Measurements from ENCODE around the gene TNFSF12.

Gene TNFSF12

DNA sequence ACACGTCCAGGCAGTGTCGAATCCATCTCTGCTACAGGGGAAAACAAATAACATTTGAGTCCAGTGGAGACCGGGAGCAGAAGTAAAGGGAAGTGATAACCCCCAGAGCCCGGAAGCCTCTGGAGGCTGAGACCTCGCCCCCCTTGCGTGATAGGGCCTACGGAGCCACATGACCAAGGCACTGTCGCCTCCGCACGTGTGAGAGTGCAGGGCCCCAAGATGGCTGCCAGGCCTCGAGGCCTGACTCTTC, 23.4 kb downstream of the TNFSF12 start:
- DNase-seq = no peak

DNA sequence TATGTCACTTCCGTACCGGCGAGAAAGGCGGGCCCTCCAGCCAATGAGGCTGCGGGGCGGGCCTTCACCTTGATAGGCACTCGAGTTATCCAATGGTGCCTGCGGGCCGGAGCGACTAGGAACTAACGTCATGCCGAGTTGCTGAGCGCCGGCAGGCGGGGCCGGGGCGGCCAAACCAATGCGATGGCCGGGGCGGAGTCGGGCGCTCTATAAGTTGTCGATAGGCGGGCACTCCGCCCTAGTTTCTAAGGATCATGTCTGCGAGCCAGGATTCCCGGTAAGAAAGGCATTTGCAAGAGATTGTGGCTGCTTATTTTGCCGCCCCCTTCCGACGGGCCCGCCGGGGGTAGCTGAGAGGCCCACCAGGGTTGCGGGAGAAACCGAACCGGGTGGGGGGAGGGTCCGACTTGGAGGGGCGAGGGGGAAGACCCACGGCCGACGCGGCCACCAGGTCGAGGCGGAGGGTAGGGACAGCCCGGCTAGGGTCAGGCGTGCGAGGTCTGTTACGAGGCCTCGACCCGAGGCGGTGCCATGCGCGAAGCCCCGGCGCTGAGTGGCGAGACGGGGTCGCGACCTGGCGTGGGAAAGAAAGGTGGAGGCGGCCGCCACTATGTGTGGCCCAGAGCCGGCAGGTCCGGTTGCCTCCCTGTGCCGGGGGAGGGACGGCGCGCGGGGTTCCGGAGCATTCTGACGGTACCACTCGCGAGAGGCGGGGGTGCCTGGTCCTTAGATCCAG, 23.9 kb downstream of the TNFSF12 start:
- peak; percentile 97 for DNase-seq

DNA sequence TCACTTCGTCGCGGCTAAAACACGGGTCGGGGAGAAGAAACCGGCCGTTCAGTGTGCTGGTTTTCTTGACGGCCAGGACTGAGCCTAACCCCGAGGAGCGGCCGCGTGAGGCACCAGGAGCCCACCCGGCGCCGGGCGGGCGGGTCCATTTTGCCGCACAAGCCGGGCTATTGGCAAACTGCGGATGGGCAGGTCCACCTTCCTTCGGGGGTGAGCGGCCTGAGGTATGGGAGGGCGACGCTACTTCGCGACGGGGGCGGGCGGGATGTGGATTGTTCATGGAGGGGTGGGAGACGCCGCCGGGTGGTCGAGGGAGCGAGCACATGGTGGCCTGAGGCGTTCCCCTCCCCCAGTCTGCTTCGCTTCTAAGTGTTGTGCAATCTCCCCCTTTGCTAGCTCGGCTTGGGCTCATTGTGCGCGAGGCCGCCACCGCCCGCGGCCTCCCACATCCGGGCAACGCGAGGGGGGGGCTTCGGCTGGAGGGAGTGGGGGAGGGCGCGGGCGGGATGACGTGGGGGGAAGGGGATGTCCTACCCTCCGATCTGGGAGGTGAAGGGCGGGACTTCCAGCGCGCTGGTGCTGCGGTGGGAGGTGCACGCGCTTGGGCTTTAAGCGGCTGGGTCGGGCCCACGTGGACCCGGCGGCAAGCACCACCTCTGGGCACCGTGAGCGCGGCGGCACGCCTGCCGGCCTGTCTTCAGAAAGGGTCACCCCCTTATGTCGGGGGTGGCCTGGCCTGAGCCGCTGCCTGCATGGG, 24.6 kb downstream of the TNFSF12 start:
- peak; percentile 85 for DNase-seq

DNA sequence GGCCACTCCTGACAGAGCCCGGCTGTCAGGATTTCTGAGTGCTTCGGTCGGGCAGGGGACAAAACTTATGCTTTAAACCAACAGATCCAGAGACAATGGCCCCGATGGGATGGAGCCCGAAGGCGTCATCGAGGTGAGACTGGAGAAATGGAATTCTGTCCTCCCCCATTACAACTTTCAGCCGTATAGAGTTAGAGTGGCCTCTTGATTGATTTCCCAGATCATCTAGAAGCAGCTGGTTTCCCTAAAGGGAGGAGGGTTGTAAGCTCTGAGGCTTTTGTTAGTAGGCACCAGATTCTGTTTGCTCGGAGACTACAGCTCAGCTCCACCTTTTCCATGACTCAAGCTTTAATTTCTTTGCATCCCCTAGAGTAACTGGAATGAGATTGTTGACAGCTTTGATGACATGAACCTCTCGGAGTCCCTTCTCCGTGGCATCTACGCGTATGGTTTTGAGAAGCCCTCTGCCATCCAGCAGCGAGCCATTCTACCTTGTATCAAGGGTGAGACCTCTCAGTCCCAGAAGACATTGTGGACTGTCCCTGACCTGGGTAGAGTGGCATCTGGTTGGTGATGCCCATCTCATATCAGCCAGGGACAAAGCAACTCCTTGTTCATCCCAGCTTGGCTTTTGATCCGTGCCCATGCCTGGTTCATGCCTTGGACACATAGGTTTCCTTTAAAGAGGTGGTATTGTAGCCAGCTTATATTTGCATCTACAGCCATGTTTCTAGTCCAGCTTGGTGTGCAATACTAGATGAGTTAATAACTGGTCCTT, 25.5 kb downstream of the TNFSF12 start:
- no peak for DNase-seq

DNA sequence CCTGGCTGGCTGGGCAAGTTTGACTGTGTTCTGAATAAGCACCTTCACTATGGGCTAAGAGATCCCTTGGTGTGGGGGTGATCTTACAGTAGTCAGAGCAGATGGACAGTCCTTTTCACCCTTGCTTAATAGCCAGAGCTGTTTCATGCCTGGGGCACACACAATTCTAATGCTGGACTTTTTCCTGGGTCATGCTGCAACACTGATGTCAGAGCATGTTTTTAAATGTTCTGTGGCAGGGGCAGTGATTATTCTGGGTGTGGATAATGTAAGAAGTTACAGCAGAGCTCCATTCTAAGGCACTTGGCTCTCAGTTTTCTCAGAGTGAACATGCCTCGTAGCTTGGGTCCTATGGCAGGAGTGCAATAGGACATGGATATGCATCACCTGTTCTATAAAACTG, 26.6 kb downstream of the TNFSF12 start:
- no peak for DNase-seq

DNA sequence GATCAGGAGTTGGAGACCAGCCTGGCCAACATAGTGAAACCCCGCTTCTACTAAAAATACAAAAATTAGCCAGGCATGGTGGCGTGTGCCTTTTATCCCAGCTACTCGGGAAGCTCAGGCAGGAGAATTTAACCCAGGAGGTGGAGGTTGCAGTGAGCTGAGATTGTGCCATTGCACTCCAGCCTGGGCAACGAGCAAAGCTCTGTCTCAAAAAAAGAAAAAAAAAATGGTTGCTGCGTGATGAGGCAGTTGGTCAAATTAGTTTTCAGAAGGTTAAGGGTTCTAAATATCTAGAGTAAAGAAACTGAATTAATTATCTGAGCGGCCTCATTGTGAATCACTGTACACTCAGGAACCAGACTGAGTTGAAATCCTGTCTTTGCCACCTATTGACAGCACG, 27.1 kb downstream of the TNFSF12 start:
- DNase-seq = no peak

DNA sequence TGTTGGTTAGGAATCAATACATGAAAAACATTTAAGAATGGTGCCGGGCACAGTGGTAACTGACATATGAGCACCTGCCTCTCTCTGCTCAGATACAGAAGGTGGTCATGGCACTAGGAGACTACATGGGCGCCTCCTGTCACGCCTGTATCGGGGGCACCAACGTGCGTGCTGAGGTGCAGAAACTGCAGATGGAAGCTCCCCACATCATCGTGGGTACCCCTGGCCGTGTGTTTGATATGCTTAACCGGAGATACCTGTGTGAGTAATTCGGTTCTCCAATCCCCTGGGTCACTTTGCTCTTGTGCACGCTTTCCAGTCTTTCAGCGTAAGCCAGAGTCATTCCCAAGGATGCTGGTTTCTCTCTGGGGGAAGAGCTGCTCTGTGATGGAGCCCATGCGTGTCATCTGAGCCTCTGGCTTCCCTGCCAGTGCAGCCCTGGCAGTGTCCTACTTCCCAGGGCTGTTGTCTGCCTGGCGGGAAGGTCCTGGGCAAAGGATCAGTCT, 27.6 kb downstream of the TNFSF12 start:
- DNase-seq = no peak

DNA sequence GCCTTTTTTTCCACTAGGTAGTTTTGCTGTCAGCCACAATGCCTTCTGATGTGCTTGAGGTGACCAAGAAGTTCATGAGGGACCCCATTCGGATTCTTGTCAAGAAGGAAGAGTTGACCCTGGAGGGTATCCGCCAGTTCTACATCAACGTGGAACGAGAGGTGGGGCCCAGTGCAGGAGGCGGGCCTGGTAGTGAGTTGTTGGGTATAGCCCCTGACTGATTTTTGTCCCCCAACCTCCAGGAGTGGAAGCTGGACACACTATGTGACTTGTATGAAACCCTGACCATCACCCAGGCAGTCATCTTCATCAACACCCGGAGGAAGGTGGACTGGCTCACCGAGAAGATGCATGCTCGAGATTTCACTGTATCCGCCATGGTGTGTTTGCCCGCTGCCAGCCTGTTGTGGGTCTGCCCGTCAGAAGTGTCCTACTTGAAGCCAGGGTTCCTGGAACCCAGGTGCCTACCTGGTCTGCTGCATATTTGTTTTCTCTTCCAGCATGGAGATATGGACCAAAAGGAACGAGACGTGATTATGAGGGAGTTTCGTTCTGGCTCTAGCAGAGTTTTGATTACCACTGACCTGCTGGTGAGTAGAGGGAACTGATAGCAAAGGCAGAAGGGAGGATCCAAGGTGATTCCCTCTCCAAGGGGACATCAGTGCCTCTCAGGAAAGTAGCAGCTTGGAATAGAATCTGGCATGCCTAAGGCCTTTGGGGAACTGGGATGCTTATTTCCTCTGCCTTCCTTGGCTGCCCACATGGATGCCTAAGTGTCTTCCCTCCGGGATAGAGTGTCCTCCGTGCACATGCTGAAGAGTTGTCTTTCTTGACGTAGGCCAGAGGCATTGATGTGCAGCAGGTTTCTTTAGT, 28.7 kb downstream of the TNFSF12 start:
- DNase-seq = no peak

DNA sequence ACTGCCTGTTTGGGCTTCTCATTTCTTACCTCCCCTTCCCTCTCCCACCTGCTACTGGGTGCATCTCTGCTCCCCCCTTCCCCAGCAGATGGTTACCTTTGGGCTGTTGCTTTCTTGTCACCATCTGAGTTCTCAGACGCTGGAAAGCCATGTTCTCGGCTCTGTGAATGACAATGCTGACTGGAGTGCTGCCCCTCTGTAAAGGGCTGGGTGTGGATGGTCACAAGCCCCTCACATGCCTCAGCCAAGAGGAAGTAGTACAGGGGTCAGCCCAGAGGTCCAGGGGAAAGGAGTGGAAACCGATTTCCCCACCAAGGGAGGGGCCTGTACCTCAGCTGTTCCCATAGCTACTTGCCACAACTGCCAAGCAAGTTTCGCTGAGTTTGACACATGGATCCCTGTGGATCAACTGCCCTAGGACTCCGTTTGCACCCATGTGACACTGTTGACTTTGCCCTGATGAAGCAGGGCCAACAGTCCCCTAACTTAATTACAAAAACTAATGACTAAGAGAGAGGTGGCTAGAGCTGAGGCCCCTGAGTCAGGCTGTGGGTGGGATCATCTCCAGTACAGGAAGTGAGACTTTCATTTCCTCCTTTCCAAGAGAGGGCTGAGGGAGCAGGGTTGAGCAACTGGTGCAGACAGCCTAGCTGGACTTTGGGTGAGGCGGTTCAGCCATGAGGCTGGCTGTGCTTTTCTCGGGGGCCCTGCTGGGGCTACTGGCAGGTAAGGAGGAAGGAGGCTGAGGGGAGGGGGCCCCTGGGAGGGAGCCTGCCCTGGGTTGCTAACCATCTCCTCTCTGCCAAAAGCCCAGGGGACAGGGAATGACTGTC, 30.4 kb downstream of the TNFSF12 start, which contains the start of gene CD68:
Gene CD68, plus strand, starts transcription at position 638 of the 833 bp plus-strand sequence. Its CDS starts 40 bp downstream, at position 678.
- DNase-seq = peak; percentile 86

DNA sequence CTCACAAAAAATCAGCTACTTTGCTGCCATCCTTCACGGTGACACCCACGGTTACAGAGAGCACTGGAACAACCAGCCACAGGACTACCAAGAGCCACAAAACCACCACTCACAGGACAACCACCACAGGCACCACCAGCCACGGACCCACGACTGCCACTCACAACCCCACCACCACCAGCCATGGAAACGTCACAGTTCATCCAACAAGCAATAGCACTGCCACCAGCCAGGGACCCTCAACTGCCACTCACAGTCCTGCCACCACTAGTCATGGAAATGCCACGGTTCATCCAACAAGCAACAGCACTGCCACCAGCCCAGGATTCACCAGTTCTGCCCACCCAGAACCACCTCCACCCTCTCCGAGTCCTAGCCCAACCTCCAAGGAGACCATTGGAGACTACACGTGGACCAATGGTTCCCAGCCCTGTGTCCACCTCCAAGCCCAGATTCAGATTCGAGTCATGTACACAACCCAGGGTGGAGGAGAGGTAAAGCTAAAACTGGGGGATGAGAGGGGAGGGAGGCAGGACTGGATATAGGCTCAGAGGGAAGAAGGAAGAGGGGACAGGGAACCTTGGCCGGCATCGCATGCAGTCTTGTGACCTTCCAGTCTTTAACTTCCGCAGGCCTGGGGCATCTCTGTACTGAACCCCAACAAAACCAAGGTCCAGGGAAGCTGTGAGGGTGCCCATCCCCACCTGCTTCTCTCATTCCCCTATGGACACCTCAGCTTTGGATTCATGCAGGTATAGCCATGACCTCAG, 31.2 kb downstream of the TNFSF12 start:
- DNase-seq = no peak

DNA sequence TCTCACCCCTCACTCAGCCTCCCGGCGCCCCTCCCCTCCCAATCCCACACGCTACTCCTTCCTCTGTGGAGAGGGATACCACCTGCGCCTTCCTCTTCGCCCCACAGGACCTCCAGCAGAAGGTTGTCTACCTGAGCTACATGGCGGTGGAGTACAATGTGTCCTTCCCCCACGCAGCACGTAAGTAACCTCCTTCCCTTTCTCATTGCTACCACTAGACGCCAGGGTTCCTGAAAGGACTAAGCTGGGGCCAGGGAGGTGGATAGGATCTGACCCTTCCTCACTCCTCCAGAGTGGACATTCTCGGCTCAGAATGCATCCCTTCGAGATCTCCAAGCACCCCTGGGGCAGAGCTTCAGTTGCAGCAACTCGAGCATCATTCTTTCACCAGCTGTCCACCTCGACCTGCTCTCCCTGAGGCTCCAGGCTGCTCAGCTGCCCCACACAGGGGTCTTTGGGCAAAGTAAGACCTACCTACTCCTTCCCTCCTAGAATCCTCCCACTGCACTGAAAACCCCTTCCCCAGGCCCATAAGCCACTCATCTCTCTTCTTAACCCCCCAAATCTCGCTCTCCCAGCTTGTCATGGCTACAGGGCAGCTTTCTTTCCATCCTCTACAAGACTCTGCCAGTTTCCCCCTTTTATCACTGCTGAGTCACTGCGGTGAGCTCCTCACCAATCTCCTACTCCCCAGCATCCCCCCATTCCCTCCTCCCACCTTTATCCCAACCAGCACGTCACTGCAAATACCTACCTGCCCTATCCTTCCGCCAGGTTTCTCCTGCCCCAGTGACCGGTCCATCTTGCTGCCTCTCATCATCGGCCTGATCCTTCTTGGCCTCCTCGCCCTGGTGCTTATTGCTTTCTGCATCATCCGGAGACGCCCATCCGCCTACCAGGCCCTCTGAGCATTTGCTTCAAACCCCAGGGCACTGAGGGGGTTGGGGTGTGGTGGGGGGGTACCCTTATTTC, 32.0 kb downstream of the TNFSF12 start:
- DNase-seq = no peak

DNA sequence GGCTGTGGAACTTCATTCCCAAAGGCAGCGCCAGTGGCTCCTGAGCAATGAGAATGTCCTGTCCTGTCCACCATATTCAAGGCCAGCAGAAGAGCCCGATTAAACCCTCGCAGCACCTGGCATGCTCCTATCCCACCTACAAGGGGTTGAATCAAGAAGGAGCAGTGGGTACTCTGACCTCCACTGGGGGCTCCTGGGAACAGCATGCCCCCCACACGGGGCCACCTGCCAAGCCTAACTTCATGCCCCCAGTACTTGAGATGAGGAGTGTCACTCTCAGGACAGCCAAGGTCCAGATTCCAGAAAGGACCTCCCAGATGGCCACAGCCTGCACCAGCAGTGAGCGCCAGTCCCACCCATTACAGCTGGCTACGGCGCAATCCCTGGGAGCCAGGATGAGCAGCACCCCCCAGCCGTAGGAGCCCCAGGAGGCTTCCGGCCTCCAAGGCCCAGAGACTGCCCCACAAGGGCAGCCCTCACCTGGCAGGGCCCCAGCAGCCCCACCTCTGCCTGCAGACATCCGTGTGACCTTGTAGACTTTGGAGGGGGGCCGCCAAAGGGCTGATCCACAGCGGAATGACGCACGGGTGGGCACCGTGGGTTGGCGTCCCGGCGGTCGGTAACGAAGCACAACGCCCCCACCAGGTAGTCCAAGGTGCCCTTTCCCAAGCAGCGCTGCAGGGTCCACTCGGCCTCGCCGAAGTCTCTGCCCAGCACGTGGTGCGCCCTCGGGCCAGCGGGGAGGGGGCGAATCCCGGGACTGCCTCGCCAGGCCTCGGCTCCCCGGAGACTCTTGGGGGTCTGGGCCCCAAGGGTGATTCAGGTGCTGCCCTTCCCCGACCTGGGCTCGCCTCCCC, 33.8 kb downstream of the TNFSF12 start:
- no peak for DNase-seq

DNA sequence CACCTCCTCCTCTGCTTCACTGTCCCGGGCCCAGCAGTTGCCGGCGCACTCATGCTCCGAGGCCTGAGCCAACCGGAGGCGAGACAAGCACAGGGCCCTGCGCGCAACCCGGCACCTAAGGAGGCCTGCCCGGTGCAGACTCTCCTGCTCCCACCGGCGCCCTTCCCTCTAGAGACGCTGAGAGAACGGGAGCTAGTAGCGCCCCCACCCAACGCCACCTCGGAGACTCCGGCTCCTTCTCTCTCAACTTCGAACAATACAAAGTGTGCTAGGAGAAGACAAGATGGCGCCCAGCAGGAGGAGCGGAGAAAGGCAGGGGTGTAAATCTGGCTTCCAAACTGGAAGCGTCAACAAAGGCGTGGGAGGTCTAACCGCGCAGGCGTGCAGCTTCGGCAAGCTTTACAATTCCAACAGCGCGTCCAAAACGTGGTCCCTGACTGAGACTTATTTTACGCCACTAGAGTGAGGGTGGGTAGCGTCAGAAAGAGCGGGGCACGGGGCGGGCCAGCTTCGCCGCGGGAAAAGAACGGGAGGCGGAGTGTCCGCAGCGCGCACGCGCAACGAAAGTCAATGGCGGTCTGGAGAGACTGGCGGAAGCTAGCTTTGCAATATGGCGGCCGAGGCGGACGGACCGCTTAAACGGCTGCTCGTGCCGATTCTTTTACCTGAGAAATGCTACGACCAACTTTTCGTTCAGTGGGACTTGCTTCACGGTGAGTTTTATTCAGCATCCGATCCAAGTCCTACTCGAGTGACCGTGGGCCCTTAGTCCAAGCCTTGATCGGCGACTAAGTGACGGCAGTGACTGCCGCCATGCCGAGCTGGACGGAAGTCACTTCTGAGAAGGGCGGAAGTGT, 34.6 kb downstream of the TNFSF12 start, which contains the start of gene MPDU1:
Gene MPDU1, plus strand, starts transcription at position 600 of the 857 bp plus-strand sequence. Its CDS starts 11 bp downstream, at position 611.
- peak; percentile 94 for DNase-seq

DNA sequence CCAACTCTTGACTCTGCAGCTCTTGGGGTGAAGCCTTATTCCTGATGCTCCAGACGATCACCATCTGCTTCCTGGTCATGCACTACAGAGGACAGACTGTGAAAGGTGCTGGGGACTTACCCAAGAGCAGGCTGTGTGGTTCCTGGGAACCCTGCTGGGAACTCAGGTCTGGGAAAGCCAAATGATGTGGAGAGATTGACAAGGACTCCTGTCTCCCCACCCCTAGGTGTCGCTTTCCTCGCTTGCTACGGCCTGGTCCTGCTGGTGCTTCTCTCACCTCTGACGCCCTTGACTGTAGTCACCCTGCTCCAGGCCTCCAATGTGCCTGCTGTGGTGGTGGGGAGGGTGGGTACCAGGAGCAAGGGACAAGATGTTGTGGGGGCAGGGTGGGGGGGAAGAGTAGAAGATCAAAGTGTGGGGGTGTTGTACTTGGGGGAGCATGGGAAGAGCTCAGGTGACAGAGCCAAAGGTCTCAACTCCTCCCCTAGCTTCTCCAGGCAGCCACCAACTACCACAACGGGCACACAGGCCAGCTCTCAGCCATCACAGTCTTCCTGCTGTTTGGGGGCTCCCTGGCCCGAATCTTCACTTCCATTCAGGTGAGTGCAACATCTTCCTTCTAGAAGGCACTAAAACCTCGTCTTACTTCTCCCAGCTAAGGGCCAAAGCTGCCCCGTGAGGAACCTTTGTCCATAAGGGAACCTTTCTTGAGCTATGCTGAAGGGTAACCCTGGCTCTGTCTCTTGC, 38.0 kb downstream of the TNFSF12 start:
- no peak for DNase-seq

DNA sequence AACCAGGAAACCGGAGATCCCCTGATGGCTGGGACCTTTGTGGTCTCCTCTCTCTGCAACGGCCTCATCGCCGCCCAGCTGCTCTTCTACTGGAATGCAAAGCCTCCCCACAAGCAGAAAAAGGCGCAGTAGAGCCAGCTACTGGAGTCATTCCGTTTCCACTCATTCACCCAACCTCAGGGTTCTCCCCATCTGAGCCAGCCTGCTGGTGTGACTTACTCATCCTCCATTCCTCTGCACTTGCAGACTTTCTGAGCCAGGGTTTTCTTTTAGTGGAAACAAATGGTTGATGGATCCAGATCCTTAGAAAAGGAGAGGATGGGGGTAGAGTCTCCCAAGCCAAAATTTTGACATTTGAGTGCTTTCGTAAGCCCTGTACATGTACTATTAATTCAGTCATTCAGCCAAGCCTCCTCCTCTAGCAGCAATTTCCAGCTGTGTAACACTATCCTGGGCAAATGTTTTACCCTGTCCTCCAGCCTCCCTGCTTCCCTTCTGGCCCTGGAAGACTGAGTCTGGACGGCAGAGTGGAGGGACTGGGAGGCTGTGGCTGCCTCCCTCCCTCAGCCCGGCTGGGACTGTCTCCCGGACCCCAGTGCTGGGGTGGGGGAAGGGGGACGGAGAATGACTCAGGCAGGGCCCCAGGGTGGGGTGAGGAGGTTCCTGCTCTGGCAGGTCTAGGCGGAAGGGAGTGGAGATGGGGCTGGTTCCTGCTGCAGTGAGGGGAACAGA, 38.7 kb downstream of the TNFSF12 start:
- no peak for DNase-seq
